GM23248 (cell line): Measurements from ENCODE around the gene ACTL8.

Source experiments
- EZH2 ChIP-seq: fragments of 200-600 bp; sonication (generic); IDR thresholded peaks from 2 replicates; pipeline ENCODE4 v1.6.1; 2018; ENCODE audit warnings: antibody characterized with exemption, mild to moderate bottlenecking; ENCODE audit not compliant: insufficient read depth, poor library complexity, severe bottlenecking
- EZH2phosphoT487 ChIP-seq: fragments of 200-600 bp; sonication (generic); IDR thresholded peaks from 2 replicates; pipeline ENCODE4 v1.6.1; 2018; ENCODE audit warnings: antibody characterized with exemption, moderate library complexity, mild to moderate bottlenecking, low read depth; ENCODE audit not compliant: insufficient read depth

DNA sequence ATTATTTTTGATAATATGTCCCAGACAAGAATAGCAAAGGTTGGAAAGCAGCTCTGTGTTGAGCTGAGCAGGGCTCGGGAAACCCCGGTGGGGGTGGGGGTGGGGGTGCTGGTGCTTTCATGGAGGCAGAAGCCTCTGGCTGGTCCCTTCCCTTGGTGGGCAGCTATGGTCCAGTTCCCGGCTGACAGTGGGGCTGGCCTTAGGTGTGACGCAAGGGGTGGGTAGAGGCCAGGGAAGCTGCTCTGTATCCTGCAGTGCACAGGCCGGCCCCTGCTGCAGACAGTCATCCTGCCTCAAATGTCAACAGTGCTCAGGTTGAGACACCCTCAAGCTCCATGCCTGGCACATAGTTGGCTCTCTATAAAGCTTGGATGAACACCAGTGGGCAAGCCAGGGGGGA is 8.9 kb downstream of the ACTL8 start:
- TF ChIP-seq EZH2 (no peak), EZH2phosphoT487 (no peak)
